HL-60 (cell line): Measurements from ENCODE around the gene GPR161.

ENCODE experiments used
- GABPA ChIP-seq: IDR thresholded peaks from 2 replicates; pipeline ENCODE4 v1.6.1; 2012; ENCODE audit warnings: low read depth
- POLR2AphosphoS5 ChIP-seq: IDR thresholded peaks from 2 replicates; pipeline ENCODE4 v1.6.1; 2012; ENCODE audit warnings: low read depth
- SPI1 ChIP-seq: IDR thresholded peaks from 2 replicates; pipeline ENCODE4 v1.6.1; 2012; ENCODE audit warnings: low read depth, mild to moderate bottlenecking, borderline replicate concordance
- TF ChIP-seq, protein P1 (sequence below): IDR thresholded peaks from one replicate; pipeline ENCODE4 v1.5.1; 2011; ENCODE audit warnings: low read length, control low read depth, inconsistent platforms; ENCODE audit not compliant: insufficient read depth
- TF ChIP-seq, protein P2 (sequence below): IDR thresholded peaks from 2 replicates; pipeline ENCODE4 v1.6.1; 2012; ENCODE audit warnings: low read depth; ENCODE audit not compliant: insufficient replicate concordance

DNA sequence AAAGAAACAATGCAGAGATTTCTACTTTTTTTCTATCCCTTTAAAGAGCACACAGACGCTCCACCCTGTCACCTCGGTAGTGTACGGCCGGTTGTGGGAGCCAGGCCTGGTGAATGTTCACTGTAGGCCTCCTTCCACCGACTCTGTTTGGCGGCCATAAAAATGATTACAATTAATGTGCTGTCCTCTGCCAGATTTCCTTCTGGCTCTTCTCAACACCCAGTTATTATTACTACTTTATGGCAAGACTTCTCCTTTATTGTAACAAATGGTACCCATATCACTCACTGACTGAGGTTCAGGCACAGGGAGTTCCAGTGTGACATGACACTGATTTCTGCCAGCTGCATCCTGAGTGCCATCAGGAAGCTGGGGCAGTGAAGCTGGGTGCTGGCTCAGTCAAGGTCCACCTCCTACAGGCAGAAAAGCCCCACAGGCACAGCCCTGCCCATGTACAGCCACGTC lies 37.4 kb downstream of the GPR161 start:
- TF ChIP-seq, protein P1, sequence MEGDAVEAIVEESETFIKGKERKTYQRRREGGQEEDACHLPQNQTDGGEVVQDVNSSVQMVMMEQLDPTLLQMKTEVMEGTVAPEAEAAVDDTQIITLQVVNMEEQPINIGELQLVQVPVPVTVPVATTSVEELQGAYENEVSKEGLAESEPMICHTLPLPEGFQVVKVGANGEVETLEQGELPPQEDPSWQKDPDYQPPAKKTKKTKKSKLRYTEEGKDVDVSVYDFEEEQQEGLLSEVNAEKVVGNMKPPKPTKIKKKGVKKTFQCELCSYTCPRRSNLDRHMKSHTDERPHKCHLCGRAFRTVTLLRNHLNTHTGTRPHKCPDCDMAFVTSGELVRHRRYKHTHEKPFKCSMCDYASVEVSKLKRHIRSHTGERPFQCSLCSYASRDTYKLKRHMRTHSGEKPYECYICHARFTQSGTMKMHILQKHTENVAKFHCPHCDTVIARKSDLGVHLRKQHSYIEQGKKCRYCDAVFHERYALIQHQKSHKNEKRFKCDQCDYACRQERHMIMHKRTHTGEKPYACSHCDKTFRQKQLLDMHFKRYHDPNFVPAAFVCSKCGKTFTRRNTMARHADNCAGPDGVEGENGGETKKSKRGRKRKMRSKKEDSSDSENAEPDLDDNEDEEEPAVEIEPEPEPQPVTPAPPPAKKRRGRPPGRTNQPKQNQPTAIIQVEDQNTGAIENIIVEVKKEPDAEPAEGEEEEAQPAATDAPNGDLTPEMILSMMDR = no peak
- TF ChIP-seq GABPA (no peak), POLR2AphosphoS5 (no peak), SPI1 (no peak)
- TF ChIP-seq, protein P2, sequence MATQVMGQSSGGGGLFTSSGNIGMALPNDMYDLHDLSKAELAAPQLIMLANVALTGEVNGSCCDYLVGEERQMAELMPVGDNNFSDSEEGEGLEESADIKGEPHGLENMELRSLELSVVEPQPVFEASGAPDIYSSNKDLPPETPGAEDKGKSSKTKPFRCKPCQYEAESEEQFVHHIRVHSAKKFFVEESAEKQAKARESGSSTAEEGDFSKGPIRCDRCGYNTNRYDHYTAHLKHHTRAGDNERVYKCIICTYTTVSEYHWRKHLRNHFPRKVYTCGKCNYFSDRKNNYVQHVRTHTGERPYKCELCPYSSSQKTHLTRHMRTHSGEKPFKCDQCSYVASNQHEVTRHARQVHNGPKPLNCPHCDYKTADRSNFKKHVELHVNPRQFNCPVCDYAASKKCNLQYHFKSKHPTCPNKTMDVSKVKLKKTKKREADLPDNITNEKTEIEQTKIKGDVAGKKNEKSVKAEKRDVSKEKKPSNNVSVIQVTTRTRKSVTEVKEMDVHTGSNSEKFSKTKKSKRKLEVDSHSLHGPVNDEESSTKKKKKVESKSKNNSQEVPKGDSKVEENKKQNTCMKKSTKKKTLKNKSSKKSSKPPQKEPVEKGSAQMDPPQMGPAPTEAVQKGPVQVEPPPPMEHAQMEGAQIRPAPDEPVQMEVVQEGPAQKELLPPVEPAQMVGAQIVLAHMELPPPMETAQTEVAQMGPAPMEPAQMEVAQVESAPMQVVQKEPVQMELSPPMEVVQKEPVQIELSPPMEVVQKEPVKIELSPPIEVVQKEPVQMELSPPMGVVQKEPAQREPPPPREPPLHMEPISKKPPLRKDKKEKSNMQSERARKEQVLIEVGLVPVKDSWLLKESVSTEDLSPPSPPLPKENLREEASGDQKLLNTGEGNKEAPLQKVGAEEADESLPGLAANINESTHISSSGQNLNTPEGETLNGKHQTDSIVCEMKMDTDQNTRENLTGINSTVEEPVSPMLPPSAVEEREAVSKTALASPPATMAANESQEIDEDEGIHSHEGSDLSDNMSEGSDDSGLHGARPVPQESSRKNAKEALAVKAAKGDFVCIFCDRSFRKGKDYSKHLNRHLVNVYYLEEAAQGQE = no peak
